Liver (tissue), 3 donors: ENCODE data around the gene EWSR1.

Experiments used
- ATF3 ChIP-seq: IDR thresholded peaks from 2 replicates; pipeline ENCODE4 v1.6.1; 2016; ENCODE audit warnings: antibody characterized with exemption
- GABPA ChIP-seq, 2 donors: IDR thresholded peaks in 1 of 2; conservative IDR thresholded peaks in 1 of 2; 2 replicates each; pipeline ENCODE4 v1.6.1; 2016; ENCODE audit warnings: antibody characterized with exemption in 2 of 2, mild to moderate bottlenecking in 1 of 2, moderate library complexity in 1 of 2
- HNF4A ChIP-seq, 2 donors: conservative IDR thresholded peaks; 2 replicates each; pipeline ENCODE4 v1.6.1; 2016; ENCODE audit warnings: antibody characterized with exemption in 2 of 2, mild to moderate bottlenecking in 2 of 2
- JUND ChIP-seq, 2 donors: IDR thresholded peaks; 2 replicates each; pipeline ENCODE4 v1.6.1; 2016; ENCODE audit warnings: antibody characterized with exemption in 2 of 2
- MAX ChIP-seq: IDR thresholded peaks from 2 replicates; pipeline ENCODE4 v1.6.1; 2016; ENCODE audit warnings: antibody characterized with exemption
- RAD21 ChIP-seq, 2 donors: IDR thresholded peaks; 2 replicates each; pipeline ENCODE4 v1.6.1; 2016; ENCODE audit warnings: antibody characterized with exemption in 2 of 2, mild to moderate bottlenecking in 2 of 2
- SP1 ChIP-seq: IDR thresholded peaks from 2 replicates; pipeline ENCODE4 v1.6.1; 2018; ENCODE audit warnings: antibody characterized with exemption, mild to moderate bottlenecking
- TAF1 ChIP-seq: conservative IDR thresholded peaks from 2 replicates; pipeline ENCODE4 v1.6.1; 2016; ENCODE audit warnings: antibody characterized with exemption, mild to moderate bottlenecking
- YY1 ChIP-seq: IDR thresholded peaks from 2 replicates; pipeline ENCODE4 v1.6.1; 2016; ENCODE audit warnings: antibody characterized with exemption, mild to moderate bottlenecking
- TF ChIP-seq, protein P1 (sequence below): fragments of 150-350 bp; IDR thresholded peaks from 2 replicates; pipeline ENCODE4 v1.5.1; 2017; ENCODE audit warnings: improper control_type of control experiment, low read depth, low read length; ENCODE audit not compliant: missing input control
- TF ChIP-seq, protein P2 (sequence below): IDR thresholded peaks from 2 replicates; pipeline ENCODE4 v1.6.1; 2016; ENCODE audit warnings: antibody characterized with exemption, mild to moderate bottlenecking
- donor health status: healthy.
- donor health status: healthy.

DNA sequence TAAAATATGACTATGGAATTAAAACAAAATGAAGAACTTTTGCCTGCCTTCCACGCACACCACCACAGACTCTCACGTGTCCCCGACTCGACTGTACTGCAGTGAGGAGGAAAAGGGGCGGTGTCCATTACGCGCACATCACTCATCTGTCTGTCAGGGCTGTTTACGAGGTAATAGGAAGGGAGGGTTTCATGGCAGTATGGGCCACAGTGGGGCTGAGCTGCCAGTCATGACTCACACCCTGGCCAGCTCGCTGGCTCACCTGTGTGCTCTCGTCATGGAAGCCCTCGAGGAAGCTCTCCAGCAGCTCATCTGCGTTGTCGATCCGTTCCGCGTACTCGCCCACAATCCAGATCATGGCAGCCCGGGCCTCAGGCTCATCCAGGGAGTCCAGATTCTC is 80.9 kb downstream of the EWSR1 start:
- TF ChIP-seq HNF4A (conservative IDR thresholded peaks at IDR 0.05) (no peak), GABPA (IDR thresholded peaks at IDR 0.05 in 1 of 2, conservative IDR thresholded peaks at IDR 0.05 in 1 of 2) (no peak), SP1 (no peak), ATF3 (no peak), JUND (IDR thresholded peaks at IDR 0.05) (no peak), YY1 (no peak), RAD21 (IDR thresholded peaks at IDR 0.05) (no peak), MAX (no peak), TAF1 (no peak)
- TF ChIP-seq, protein P1, sequence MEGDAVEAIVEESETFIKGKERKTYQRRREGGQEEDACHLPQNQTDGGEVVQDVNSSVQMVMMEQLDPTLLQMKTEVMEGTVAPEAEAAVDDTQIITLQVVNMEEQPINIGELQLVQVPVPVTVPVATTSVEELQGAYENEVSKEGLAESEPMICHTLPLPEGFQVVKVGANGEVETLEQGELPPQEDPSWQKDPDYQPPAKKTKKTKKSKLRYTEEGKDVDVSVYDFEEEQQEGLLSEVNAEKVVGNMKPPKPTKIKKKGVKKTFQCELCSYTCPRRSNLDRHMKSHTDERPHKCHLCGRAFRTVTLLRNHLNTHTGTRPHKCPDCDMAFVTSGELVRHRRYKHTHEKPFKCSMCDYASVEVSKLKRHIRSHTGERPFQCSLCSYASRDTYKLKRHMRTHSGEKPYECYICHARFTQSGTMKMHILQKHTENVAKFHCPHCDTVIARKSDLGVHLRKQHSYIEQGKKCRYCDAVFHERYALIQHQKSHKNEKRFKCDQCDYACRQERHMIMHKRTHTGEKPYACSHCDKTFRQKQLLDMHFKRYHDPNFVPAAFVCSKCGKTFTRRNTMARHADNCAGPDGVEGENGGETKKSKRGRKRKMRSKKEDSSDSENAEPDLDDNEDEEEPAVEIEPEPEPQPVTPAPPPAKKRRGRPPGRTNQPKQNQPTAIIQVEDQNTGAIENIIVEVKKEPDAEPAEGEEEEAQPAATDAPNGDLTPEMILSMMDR: no peak
- TF ChIP-seq, protein P2, sequence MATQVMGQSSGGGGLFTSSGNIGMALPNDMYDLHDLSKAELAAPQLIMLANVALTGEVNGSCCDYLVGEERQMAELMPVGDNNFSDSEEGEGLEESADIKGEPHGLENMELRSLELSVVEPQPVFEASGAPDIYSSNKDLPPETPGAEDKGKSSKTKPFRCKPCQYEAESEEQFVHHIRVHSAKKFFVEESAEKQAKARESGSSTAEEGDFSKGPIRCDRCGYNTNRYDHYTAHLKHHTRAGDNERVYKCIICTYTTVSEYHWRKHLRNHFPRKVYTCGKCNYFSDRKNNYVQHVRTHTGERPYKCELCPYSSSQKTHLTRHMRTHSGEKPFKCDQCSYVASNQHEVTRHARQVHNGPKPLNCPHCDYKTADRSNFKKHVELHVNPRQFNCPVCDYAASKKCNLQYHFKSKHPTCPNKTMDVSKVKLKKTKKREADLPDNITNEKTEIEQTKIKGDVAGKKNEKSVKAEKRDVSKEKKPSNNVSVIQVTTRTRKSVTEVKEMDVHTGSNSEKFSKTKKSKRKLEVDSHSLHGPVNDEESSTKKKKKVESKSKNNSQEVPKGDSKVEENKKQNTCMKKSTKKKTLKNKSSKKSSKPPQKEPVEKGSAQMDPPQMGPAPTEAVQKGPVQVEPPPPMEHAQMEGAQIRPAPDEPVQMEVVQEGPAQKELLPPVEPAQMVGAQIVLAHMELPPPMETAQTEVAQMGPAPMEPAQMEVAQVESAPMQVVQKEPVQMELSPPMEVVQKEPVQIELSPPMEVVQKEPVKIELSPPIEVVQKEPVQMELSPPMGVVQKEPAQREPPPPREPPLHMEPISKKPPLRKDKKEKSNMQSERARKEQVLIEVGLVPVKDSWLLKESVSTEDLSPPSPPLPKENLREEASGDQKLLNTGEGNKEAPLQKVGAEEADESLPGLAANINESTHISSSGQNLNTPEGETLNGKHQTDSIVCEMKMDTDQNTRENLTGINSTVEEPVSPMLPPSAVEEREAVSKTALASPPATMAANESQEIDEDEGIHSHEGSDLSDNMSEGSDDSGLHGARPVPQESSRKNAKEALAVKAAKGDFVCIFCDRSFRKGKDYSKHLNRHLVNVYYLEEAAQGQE: no peak
